Peyer's patch (tissue), 4 donors: ENCODE measurements around the gene C1orf35.

ENCODE experiments used
- CTCF ChIP-seq, 6 experiments: fragments of 450-650 bp in 4 of 6; fragments of 200-600 bp in 2 of 6; sonication (generic) in 1 of 6; IDR thresholded peaks; one replicate each; pipeline ENCODE4 v1.5.1; 2017 to 2019; ENCODE audit warnings: antibody characterized with exemption in 6 of 6, mild to moderate bottlenecking in 3 of 6, moderate library complexity in 1 of 6
- POLR2A ChIP-seq, 2 donors: fragments of 450-650 bp; IDR thresholded peaks; one replicate each; pipeline ENCODE4 v1.5.1; 2017; ENCODE audit warnings: antibody characterized with exemption in 2 of 2, mild to moderate bottlenecking in 2 of 2, moderate library complexity in 2 of 2

GRCh38 chr1:228150461-228151179 is 47.5 kb upstream of the C1orf35 start:
- TF ChIP-seq CTCF (IDR thresholded peaks at IDR 0.05): no peak
- TF ChIP-seq POLR2A (IDR thresholded peaks at IDR 0.05): no peak
